Myocyte (in vitro differentiated cells): ENCODE results near the gene CYTIP. TPM values are rescaled to one million over a fixed set of nuclear protein-coding genes. Genes with fewer than 3 reads are reported as not detected.

ENCODE experiments used
- DNase-seq: peaks from one replicate; pipeline ENCODE4 v3.0.0-alpha.2; 2012; ENCODE audit warnings: low read depth
- total RNA-seq: library from RNA; depleted of rRNA; stranded (reverse); fragments of >200 nt; gene quantifications from 2 replicates; pipeline ENCODE4 v1.2.3, GENCODE V29; 2014

The CYTIP gene
- total RNA-seq, 1 donor from 2014 or later = 1.9 TPM

DNA sequence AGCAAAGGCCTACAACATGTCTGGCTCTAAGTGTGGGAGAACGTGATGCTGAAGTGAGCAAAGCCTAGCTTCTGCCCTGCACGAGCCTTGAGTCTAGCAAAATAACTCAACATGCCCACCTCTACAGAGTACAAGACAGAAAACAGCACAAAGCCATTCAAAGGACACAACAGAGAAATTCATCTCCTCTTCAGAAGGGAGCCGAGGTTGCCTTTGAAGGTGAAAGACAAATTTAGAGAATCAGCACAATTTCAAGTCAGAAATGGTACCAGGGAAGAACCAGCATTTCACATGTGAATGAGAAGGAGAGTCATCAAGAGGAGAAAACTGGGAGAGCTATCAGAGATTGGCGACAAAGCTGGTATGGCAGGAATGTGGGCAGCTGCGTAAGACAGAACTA, 21.7 kb upstream of the CYTIP start:
- DNase-seq = no peak

DNA sequence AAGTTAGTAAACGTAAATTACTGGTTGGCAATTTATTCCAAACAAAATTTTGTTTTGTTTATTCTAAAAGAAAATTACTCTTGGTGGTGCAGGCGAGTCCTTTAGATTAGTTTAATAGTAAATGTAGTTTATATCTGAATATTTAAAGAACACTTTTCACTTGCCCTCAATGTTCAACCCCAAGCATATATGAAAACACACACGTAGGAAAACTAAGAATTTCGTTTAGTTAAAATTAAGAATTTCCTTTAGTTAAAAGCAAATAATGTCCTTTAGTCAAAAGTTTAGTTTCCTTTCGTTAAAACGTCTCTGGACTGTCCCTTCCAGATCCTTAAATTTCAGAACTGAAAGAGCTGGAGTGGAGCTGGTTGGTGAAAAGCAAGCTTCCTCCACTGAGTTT, 19.1 kb upstream of the CYTIP start:
- DNase-seq = no peak

DNA sequence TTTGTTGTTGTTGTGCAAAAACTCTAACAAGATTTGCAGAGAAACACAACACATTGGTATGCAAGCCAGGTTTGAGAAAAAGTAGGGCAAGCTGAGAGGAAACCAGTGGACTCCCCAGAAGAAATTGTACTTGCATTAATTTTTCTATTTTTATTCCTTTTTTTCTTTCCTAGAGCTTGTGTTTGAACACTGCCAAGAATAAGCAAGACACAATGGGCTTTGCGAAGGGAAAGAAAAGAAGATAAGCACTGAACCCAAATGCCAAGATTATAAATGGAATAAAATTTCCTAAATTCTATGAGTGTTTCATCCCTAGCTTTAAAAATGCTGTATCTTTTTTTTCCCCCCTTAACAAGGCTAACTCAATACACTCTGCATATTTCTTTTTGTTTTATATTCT, 17.0 kb upstream of the CYTIP start:
- no peak for DNase-seq

GRCh38 chr2:157460384-157460837, 16.5 kb upstream of the CYTIP start:
- DNase-seq = no peak

GRCh38 chr2:157459486-157459885, 15.6 kb upstream of the CYTIP start:
- DNase-seq = no peak

- DNase-seq = no peak
Measured at GRCh38 chr2:157447741-157448140, 3.9 kb upstream of the CYTIP start.

DNA sequence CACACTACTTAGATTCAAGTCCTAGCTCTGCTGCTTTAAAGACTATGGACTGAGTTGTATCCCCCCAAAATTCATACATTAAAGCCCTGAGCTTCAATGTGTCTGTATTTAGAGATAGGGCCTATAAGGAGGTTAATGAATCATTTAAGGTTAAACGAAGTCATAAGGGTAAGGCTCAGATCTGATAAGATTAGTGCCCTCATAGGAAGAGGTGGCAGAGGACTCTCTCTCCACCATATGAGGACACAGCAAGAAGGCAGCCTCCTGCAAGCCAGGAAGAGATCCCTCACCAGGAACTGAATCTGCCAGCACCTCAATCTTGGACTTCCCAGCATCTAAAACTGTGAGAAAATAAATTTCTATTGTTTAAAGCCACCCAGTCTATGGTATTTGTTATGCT, 3.1 kb upstream of the CYTIP start:
- DNase-seq = no peak

DNA sequence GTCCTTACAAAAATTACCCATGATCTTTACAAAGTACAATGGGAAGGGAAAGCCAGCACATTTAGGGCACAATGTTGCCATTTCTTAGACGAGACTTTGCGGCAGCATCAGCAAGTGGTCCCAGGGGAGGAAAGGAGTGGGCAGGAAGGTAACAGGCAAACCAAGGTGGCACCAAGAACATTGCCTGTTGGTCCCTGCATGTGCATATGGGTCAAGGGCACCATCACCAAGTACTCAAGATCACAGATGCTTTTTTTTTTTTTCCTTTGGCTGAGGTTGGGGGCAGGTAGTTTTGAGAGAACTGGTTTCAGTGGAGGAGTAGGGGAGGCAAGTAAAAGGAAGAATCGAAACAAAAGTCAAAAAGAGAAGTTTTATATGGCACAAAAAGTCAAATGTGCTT, 752 bp upstream of the CYTIP start:
- no peak for DNase-seq

DNA sequence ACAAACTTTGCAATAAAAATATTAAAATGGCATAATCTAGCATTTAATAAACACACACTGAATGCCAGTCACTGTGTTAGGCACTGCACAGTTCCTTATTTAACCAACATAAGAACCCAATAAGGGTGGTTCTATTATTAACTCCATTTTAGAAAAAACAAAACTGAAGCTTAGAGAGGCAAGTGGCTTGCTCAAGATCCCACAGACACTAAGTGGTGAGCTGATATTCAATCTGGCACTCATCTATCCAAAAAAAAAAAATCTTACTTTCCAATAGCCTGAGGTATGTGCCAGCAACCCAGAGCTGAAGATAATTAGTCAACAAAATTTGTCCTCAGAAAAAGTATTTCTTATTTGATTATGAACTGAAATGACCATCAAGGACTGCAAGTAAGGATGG, 799 bp downstream of the CYTIP start:
- DNase-seq = no peak

GRCh38 chr2:157442636-157443035, 1.3 kb downstream of the CYTIP start:
- DNase-seq = no peak

- DNase-seq = no peak
Measured at GRCh38 chr2:157442191-157442590, 1.7 kb downstream of the CYTIP start.

DNA sequence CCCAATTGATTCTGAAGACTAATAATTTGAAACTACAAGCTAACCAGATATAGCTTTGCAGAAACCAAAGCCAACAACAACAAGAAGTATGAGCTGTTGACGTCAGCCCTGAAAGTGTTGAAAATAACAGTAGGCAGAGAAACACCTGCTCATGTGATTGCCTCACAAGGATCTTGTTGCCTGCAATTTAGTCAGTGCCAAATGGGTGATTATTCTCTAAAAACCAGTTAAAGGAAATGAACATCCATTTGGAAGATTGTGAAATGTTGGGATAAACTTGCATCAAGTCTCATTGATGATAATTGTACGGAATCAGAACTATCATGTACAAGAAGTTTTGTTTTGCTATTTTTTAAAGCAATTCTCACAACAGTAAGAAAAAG, 2.8 kb downstream of the CYTIP start:
- peak; percentile 36 for DNase-seq

GRCh38 chr2:157440404-157441071, 3.4 kb downstream of the CYTIP start:
- DNase-seq = no peak

- DNase-seq = no peak
Measured at GRCh38 chr2:157439824-157440186, 4.1 kb downstream of the CYTIP start.

GRCh38 chr2:157438863-157439823, 4.7 kb downstream of the CYTIP start:
- DNase-seq = peak; percentile 28

DNA sequence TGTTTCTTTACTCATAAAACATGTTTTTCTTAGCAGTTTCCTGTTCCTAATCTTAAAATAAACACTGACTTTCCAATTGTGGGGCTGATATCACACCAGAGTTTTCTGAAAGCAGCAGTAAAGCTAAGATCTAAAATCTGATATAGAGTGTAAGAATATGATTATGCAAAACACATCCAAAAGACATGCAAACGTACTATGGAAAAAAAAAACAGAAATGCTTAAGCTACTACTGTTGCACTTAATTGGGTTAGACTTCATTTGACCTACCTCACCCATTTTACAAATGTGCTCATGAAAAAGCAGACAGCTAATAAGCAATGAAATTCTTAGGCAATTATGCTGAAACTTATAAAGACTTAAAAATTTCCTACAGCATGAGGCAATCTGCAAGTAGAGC, 10.5 kb downstream of the CYTIP start:
- DNase-seq = no peak

GRCh38 chr2:157432475-157433106, 11.3 kb downstream of the CYTIP start:
- no peak for DNase-seq

DNA sequence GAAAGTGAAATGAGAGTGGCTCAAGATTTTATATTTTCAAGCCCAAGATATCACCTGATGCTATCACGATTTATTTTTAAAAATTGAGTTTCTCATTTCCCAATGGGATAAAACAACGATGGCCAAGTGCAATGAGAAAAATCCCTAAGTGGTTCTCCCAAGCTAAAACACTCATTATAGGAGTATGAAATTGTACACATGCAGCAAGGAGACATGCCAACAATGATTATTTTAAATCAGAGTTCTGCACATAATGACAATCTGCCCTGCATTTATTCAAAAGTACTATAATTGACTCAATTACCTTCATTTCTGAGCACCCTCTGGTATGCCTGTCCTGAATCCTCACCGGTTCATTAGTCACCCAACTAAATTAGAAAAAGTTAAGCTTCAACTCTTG, 12.7 kb downstream of the CYTIP start:
- DNase-seq = no peak

GRCh38 chr2:157428500-157429175, 15.3 kb downstream of the CYTIP start:
- DNase-seq = peak; percentile 86

GRCh38 chr2:157427922-157428303, 16.0 kb downstream of the CYTIP start:
- DNase-seq = no peak
